GM21619 (cell line): Measurements from ENCODE around the gene FAT2.
A peak's percentile ranks its signal among the peaks of the same experiment; 100 is the strongest.
"Not testable (repeated sequence)": the region's sequence is repeated elsewhere in the genome, so short reads cannot be mapped to it uniquely, and the experiment has no call there.

Experiments
- ATAC-seq: cut with Tn5 transposase; IDR thresholded peaks from one replicate; pipeline ENCODE4 v1.9.1; 2021; ENCODE audit not compliant: unreplicated experiment

FAT2 gene

GRCh38 chr5:151581812-151582583, 9.1 kb downstream of the FAT2 start:
- ATAC-seq = no peak

- no peak for ATAC-seq
These were observed 9.8 kb downstream of the FAT2 start for GRCh38 chr5:151581347-151581746.

DNA sequence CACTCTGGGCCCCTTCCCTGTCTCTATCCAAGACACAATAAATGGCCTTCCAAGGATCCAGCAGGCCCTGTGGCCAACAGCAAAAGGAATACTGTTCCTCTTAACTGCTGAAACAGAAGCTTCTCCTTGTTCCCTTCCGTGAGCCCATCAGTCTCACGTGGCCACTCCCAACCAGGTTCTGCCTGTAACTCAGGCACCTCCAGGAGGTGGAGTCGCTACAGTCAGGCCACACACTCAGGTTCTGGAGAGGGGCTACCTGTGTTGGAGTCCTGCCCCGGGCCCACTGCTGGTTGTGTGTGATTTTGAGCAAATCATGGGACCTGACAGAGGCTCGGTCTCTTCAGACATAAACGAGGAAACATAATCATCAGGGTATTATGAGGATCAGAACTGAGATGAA, 10.3 kb downstream of the FAT2 start:
- ATAC-seq = no peak

DNA sequence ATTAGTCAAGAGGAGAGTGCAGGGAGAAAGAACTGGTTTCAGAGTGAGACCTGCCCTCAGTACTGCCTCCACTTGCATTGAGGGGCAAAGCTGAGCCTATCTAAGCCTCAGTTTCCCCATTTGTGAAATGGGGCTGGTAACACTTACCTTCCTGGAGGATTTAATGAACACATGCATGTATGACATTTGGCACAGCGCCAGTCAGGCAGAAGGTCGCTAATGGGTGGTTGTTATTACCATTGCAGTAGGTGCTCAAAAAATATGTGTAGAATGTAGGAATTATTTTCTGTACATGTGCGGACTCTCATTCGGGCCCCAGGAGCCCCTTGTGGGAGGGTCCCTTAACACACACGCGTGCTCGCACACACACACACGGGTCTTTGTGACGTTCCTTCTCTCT, 10.9 kb downstream of the FAT2 start:
- no peak for ATAC-seq

DNA sequence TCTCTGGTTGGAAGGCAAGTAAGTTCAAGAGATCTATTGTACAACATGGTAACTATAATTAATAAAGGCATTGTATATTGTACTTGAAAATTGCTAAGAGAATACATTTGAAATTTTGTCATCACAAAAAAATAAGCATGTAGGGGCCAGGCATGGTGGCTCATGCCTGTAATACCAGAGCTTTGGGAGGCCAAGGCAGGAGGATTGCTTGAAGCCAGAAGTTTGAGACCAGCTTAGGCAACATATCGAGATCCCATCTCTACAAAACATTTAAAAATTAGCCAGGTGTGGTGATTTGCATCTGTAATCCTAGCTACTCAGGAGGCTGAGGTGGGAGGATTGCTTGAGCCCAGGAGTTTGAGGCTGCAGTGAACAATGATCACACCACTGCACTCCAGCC, 12.0 kb downstream of the FAT2 start:
- not testable (repeated sequence) for ATAC-seq

GRCh38 chr5:151578326-151579025, 12.7 kb downstream of the FAT2 start:
- ATAC-seq = no peak

DNA sequence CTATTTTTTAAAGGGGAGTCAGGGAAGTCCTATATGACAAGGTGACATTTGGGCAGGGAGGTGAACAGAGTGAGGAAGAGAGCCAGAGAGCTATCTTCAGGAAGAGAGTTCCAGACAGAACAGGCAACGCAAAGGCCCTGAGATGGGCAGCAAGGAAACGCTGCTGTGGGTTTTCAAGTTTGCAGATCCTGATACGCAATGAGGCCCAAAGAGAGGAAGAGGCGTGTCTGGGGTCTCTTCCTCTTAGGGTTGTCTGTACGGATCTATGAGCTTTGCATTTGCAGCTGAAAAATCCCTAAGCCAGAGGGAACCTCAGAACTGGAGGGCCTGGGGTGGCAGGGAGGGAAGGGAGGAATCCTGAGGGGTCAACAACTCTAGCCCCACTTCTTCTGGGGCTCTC, 13.6 kb downstream of the FAT2 start:
- ATAC-seq = no peak

DNA sequence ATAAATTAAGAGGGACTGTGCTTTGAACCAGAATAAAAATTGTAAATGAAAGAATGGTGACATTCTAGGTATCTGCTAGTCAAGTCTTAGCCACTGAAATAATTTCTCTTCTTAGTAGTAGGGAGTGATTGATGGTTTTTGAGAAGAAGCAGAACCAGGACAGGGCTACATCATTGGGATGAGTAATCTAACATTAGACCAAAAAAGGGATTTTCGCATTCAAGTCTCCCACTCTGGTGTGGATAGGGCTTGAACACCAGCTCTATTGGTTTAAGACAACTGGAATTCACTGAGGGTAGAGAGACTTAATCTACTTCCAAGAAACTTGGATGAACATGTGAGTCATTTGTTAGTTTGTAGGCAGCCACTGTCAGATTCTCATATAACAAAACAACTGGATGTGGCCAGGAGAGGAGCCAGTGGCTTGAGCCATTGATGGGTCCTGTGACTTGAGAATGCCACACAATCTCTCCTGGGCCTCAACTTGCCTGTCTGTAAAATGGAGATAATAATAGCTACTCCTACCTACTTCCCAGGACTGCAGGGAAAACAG, 16.6 kb downstream of the FAT2 start:
- no peak for ATAC-seq

GRCh38 chr5:151572657-151573368, 18.3 kb downstream of the FAT2 start:
- ATAC-seq = no peak

DNA sequence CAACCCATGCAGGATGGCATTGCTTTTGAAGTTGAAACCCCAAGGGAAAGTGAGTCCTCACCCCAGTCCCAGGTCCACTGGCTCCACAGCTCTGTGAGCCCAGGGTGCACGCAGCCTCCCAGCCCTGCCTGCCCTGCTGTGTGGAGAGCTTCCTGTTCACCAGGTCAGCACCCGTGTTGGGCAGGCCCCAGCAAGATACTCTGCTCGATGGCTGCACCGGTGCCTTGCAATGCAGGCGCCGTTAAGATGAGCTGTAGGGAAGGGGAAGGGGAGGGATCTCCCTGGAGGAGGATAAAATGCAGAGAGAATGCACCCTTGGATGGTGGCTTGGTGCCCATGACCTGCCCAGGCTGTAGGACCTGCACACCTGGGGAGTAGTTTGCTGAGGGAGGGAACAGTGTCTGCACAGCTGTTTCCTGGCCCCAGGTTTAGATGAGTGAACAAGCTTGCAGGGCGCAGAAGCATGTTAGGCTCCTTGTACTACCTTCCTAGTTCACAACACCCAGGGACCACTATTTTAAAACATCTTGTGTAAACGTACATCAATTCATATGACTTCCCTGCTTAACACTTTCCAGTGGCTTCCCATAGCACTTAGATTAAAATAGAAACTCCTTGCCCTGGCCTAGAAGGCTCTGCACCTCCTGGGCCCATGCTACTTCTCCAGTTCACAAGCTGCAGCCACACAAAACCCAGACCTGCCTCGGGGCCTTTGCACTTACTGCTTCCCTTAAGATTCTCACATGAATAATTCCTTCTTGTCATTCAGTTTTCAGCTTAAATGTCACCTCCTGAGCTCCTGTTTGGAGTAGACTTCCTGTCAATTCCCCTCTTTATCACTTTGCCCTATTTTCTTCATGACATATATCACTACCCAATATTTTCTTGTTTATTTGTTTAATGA, 19.6 kb downstream of the FAT2 start:
- no peak for ATAC-seq

- no peak for ATAC-seq
These were observed 20.4 kb downstream of the FAT2 start for GRCh38 chr5:151570512-151571269.

- ATAC-seq = no peak
These were observed 21.1 kb downstream of the FAT2 start for GRCh38 chr5:151570058-151570457.

DNA sequence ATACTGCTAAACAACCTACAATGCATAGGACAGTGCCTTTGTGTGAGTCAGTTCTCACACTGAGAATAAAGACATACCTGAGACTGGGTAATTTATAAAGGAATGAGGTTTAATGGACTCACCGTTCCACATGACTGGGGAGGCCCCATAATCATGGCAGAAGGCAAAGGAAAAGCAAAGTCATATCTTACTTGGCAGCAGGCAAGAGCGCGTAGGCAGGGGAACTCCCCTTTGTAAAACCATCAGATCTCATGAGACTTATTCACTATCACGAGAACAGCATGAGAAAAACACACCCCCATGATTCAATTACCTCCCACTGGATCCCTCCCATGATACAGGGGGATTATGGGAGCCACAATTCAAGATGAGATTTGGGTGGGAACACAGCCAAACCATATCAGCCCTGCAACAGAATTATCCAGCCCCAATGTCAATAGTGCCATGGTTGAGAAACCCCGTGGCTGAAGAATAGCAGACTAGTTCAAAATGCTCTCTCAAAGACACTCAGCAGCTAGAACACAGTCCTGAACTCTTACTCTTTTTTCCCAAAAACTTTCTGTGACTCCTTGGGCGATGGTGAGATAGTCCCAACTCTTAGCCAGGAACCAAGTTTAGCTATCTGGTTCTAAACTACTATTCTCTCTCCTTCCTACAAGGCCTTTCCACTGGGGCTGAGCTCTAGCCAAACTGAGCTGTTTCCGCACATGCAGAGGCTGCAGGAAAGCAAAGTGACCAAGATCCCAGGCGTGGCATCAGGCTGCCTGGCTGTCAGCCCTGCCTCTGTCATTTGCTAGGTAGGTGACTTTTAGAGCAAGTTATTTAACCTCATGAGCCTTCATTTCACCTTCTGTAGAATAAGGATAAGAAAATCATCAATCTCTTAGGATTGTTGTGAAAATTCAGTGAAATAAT, 21.7 kb downstream of the FAT2 start:
- ATAC-seq = peak; percentile 54

- no peak for ATAC-seq
These were observed 23.1 kb downstream of the FAT2 start for GRCh38 chr5:151568036-151568435.

DNA sequence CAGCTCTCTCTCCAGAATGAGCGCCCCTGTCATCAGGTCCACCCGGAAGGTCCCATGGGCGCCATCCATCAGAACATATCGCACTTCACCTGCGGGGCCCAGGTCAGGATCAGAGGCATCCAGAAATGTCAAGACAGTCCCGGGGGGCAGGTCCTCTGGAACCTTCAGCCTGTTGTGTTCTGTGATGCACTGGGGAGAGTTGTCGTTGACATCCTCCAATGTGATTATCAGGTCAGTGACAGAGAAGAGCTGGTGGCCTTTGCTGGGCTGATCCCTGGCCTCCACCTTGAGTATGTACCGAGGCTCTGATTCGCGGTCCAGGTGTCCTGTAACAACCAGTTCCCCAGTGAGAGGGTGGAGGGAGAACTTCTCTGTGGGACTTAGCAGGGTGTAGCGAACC, 25.2 kb downstream of the FAT2 start:
- ATAC-seq = no peak

DNA sequence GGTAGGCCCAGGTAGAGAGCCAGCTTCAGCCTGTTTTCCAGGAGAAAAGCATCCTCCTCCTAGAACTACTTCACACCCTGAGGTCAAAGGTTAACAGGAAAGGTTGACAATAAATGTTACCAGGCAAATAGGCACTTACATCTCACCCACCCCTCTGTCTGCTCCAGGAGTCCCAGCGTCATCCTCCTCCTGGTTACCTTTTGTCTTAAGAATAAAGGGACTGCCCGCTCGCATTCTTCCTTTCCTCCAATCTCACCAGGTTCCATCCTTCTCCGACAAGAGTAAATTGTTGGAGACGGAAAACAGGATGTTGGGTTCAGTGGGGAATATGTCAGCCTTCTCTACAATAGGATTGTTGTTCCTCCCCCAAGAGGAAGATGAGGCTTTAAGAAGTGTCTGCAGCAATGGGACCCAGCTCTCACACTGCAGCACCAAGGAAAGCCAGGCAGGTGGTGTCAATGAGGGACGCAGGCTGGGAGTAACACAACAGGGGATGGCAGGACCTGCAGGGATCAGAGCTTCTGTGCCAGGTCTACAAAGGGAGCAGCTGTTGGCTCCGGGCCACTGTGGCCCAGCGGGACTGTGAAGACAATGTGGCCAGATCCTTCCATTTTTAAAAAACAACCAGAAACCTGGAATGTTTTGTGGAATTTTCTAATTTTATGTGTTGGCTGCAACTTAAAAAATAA, 29.0 kb downstream of the FAT2 start:
- ATAC-seq = no peak

GRCh38 chr5:151557951-151558350, 33.2 kb downstream of the FAT2 start:
- no peak for ATAC-seq

- ATAC-seq = no peak
These were observed 33.7 kb downstream of the FAT2 start for GRCh38 chr5:151557466-151557865.
